Measurements from ENCODE around the gene SERPINA3. TPM values are rescaled to one million over a fixed set of nuclear protein-coding genes. Genes with fewer than 3 reads are reported as not detected.
"Not testable (repeated sequence)": the region's sequence is repeated elsewhere in the genome, so short reads cannot be mapped to it uniquely, and the experiment has no call there.

The SERPINA3 gene
- total and polyA plus RNA-seq, 2 donors (not counting 1 experiment from before 2014, with no cell fraction given): not detected

DNA sequence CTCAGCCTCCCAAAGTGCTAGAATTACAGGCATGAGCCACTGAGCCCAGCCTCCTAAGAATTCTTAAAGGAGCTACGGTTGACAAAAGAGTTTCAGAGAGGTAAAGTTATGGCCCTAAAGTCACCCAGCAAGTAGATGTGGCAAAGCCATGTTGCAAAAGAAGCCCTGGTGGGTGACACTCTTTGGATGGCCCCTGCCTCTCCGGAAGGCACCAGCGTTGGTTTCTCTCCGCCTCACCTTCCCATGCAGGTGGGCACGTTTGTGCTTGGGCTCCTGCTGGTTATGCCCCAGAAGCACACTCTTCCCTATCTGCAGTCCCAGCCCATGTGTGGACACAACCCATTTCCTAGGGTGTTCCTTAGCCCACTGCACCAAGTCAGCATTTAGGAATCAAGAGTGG lies 9.5 kb upstream of the SERPINA3 start:
- peaks cover 0 to 4% (median 0%) of the 10 kb centered on the region in 3 donors for H3K9me3 ChIP-seq (ENCODE audit: control extremely low read depth in 1 of 3, control insufficient read depth in 2 of 3, insufficient read depth in 1 of 3, low read length in 2 of 3)
- no peak for TF ChIP-seq EZH2 (IDR thresholded peaks at IDR 0.05; ENCODE audit: borderline replicate concordance, insufficient read depth, low read depth, low read length, poor library complexity, severe bottlenecking)
- TF ChIP-seq, protein P1, sequence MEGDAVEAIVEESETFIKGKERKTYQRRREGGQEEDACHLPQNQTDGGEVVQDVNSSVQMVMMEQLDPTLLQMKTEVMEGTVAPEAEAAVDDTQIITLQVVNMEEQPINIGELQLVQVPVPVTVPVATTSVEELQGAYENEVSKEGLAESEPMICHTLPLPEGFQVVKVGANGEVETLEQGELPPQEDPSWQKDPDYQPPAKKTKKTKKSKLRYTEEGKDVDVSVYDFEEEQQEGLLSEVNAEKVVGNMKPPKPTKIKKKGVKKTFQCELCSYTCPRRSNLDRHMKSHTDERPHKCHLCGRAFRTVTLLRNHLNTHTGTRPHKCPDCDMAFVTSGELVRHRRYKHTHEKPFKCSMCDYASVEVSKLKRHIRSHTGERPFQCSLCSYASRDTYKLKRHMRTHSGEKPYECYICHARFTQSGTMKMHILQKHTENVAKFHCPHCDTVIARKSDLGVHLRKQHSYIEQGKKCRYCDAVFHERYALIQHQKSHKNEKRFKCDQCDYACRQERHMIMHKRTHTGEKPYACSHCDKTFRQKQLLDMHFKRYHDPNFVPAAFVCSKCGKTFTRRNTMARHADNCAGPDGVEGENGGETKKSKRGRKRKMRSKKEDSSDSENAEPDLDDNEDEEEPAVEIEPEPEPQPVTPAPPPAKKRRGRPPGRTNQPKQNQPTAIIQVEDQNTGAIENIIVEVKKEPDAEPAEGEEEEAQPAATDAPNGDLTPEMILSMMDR (IDR thresholded peaks at IDR 0.05): no peak
- Mint-ChIP-seq H3K9me3 (ENCODE audit: insufficient read depth) (no peaks in the 10 kb centered on the region), H3K27me3 (no peaks in the 10 kb centered on the region), H3K4me1 (no peaks in the 10 kb centered on the region), H3K27ac (no peak overlapping the region), H3K4me3 (no peak overlapping the region)
- H2AFZ ChIP-seq (ENCODE audit: insufficient read depth, low read depth, low read length, poor library complexity, severe bottlenecking): no peak overlapping the region
- no peaks in the 10 kb centered on the region for H3K27me3 ChIP-seq (replicated peaks in 1 of 4; ENCODE audit: control extremely low read depth in 1 of 4, control insufficient read depth in 3 of 4, insufficient read depth in 4 of 4, low read length in 3 of 4)
- no peaks in the 10 kb centered on the region for H4K20me1 ChIP-seq (ENCODE audit: control insufficient read depth, insufficient read depth, low read length, poor library complexity, severe bottlenecking)
- no peak overlapping the region for H3K27ac ChIP-seq (ENCODE audit: low read length in 2 of 2)
- no peaks in the 10 kb centered on the region for H3K79me2 ChIP-seq (ENCODE audit: control insufficient read depth, insufficient read depth, low read length)
- H3K36me3 ChIP-seq (replicated peaks in 1 of 2; ENCODE audit: control extremely low read depth in 1 of 2, control insufficient read depth in 1 of 2, extremely low read depth in 1 of 2, insufficient read depth in 2 of 2, low read length in 1 of 2): no peaks in the 10 kb centered on the region
- H3K4me2 ChIP-seq (replicated peaks; ENCODE audit: low read depth, low read length, poor library complexity, severe bottlenecking): no peak overlapping the region
- H3K4me3 ChIP-seq (ENCODE audit: control extremely low read depth in 1 of 5, extremely low read depth in 1 of 5, insufficient read depth in 1 of 5, low read depth in 2 of 5, low read length in 4 of 5): no peak overlapping the region
- POLR2A ChIA-PET: no interaction called here
- intact Hi-C loops (cut with micrococcal nuclease): no loop called here
- ATAC-seq (ENCODE audit: low read depth) (no peak), DNase-seq (no peak)
- CTCF ChIA-PET: no interaction called here
- no peaks in the 10 kb centered on the region for H3K4me1 ChIP-seq (ENCODE audit: control insufficient read depth in 2 of 2, insufficient read depth in 2 of 2, low read length in 2 of 2)
- 92% methylated on average over 5 of the region's 5 CpGs for WGBS (ENCODE audit: insufficient coverage)
- H3K9ac ChIP-seq (ENCODE audit: low read length): no peak overlapping the region

DNA sequence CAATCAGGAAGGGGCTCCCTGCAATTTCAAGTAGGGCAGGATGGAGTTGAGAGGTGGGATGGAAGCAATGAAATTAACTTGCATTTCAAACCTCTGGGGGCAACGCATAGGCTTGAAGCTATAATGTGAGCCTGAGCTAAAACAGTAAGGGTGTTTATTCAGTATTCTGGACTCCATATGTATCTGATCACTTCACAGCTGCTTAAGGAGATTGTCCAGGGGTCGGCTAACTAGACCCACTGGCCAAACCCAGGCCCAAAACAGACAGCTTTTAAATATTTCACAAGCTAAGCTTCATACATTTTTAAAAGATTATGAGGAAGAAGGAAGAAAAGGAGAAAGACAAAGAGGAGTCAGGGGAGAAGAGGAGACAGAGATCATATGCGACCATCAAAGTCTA lies 6.8 kb upstream of the SERPINA3 start:
- ATAC-seq (ENCODE audit: low read depth): no peak
- Histone ChIP-seq H3K9ac (ENCODE audit: low read length) (no peak overlapping the region), H3K27me3 (replicated peaks in 1 of 4; ENCODE audit: control extremely low read depth in 1 of 4, control insufficient read depth in 3 of 4, insufficient read depth in 4 of 4, low read length in 3 of 4) (no peaks in the 10 kb centered on the region), H3K79me2 (ENCODE audit: control insufficient read depth, insufficient read depth, low read length) (no peaks in the 10 kb centered on the region), H3K4me3 (ENCODE audit: control extremely low read depth in 1 of 5, extremely low read depth in 1 of 5, insufficient read depth in 1 of 5, low read depth in 2 of 5, low read length in 4 of 5) (no peak overlapping the region), H3K27ac (ENCODE audit: low read length in 2 of 2) (no peak overlapping the region), H3K4me2 (replicated peaks; ENCODE audit: low read depth, low read length, poor library complexity, severe bottlenecking) (no peak overlapping the region), H2AFZ (ENCODE audit: insufficient read depth, low read depth, low read length, poor library complexity, severe bottlenecking) (no peak overlapping the region), H3K4me1 (ENCODE audit: control insufficient read depth in 2 of 2, insufficient read depth in 2 of 2, low read length in 2 of 2) (no peaks in the 10 kb centered on the region), H4K20me1 (ENCODE audit: control insufficient read depth, insufficient read depth, low read length, poor library complexity, severe bottlenecking) (no peaks in the 10 kb centered on the region), H3K36me3 (replicated peaks in 1 of 2; ENCODE audit: control extremely low read depth in 1 of 2, control insufficient read depth in 1 of 2, extremely low read depth in 1 of 2, insufficient read depth in 2 of 2, low read length in 1 of 2) (no peaks in the 10 kb centered on the region), H3K9me3 (ENCODE audit: control extremely low read depth in 1 of 3, control insufficient read depth in 2 of 3, insufficient read depth in 1 of 3, low read length in 2 of 3) (peaks cover 0 to 2% (median 0%) of the 10 kb centered on the region in 3 donors)
- Mint-ChIP-seq H3K27me3 (no peaks in the 10 kb centered on the region), H3K9me3 (ENCODE audit: insufficient read depth) (peaks cover 2% of the 10 kb centered on the region), H3K4me3 (no peak overlapping the region), H3K4me1 (no peaks in the 10 kb centered on the region), H3K27ac (no peak overlapping the region)
- TF ChIP-seq, protein P1 (IDR thresholded peaks at IDR 0.05): no peak
- no peak for TF ChIP-seq EZH2 (IDR thresholded peaks at IDR 0.05; ENCODE audit: borderline replicate concordance, insufficient read depth, low read depth, low read length, poor library complexity, severe bottlenecking)
- WGBS (ENCODE audit: insufficient coverage): 92% methylated on average over 2 of the region's 3 CpGs
- no peak for DNase-seq
- CTCF ChIA-PET: no interaction called here
- POLR2A ChIA-PET: no interaction called here
- intact Hi-C loops (cut with micrococcal nuclease): no loop called here

DNA sequence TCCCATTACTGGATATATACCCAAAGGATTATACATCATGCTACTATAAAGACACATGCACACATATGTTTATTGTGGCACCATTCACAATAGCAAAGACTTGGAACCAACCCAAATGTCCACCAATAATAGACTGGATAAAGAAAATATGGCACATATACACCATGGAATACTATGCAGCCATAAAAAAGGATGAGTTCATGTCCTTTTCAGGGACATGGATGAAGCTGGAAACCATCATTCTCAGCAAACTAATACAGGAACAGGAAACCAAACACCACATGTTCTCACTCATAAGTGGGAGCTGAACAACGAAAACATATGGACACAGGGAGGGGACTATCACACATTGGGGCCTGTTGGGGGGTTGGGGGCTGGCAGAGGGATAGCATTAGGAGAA lies 3.2 kb upstream of the SERPINA3 start:
- H3K9me3 ChIP-seq (ENCODE audit: control extremely low read depth in 1 of 3, control insufficient read depth in 2 of 3, insufficient read depth in 1 of 3, low read length in 2 of 3); H3K4me1 Mint-ChIP-seq; H4K20me1 ChIP-seq (ENCODE audit: control insufficient read depth, insufficient read depth, low read length, poor library complexity, severe bottlenecking); H3K36me3 ChIP-seq (replicated peaks in 1 of 2; ENCODE audit: control extremely low read depth in 1 of 2, control insufficient read depth in 1 of 2, extremely low read depth in 1 of 2, insufficient read depth in 2 of 2, low read length in 1 of 2); H3K9ac ChIP-seq (ENCODE audit: low read length); H3K27me3 Mint-ChIP-seq; H3K27ac Mint-ChIP-seq; H3K4me1 ChIP-seq (ENCODE audit: control insufficient read depth in 2 of 2, insufficient read depth in 2 of 2, low read length in 2 of 2); H3K9me3 Mint-ChIP-seq (ENCODE audit: insufficient read depth); intact Hi-C loops (cut with micrococcal nuclease); DNase-seq; H3K27me3 ChIP-seq (replicated peaks in 1 of 4; ENCODE audit: control extremely low read depth in 1 of 4, control insufficient read depth in 3 of 4, insufficient read depth in 4 of 4, low read length in 3 of 4); H3K27ac ChIP-seq (ENCODE audit: low read length in 2 of 2); H2AFZ ChIP-seq (ENCODE audit: insufficient read depth, low read depth, low read length, poor library complexity, severe bottlenecking); H3K4me2 ChIP-seq (replicated peaks; ENCODE audit: low read depth, low read length, poor library complexity, severe bottlenecking); H3K4me3 ChIP-seq (ENCODE audit: control extremely low read depth in 1 of 5, extremely low read depth in 1 of 5, insufficient read depth in 1 of 5, low read depth in 2 of 5, low read length in 4 of 5); CTCF ChIA-PET; H3K79me2 ChIP-seq (ENCODE audit: control insufficient read depth, insufficient read depth, low read length); POLR2A ChIA-PET; ATAC-seq (ENCODE audit: low read depth); H3K4me3 Mint-ChIP-seq: not testable (repeated sequence)
- WGBS (ENCODE audit: insufficient coverage): no CpG with 5 or more reads among the region's 1 CpG
